H1 (cell line): ENCODE results near the gene TRIM7. TPM values are rescaled to one million over a fixed set of nuclear protein-coding genes. Genes with fewer than 3 reads are reported as not detected.

ENCODE experiments used
- MAX ChIP-seq: IDR thresholded peaks from 2 replicates; pipeline ENCODE4 v1.6.1; 2012; ENCODE audit warnings: inconsistent platforms
- SP2 ChIP-seq: IDR thresholded peaks from 2 replicates; pipeline ENCODE4 v1.6.1; 2012; ENCODE audit warnings: mild to moderate bottlenecking, low read length, inconsistent platforms
- TCF12 ChIP-seq: IDR thresholded peaks from 2 replicates; pipeline ENCODE4 v1.6.1; 2011; ENCODE audit warnings: low read depth, mild to moderate bottlenecking, low read length
- polyA plus RNA-seq, 7 experiments: library from polyadenylated mRNA; depleted of rRNA in 3 of 7; stranded (reverse) in 5 of 7; unstranded in 2 of 7; fragments of >200 nt in 5 of 7; fragments of 200-250 nt in 2 of 7; gene quantifications; 1 replicate in 5 of 7; 2 replicates in 1 of 7; 4 replicates in 1 of 7; pipeline versions ENCODE4 v1.2.1 to v1.2.3, GENCODE V29; 2011 to 2013; ENCODE audit warnings: missing spikeins in 2 of 7, mixed read lengths in 2 of 7
- total RNA-seq: library from RNA; stranded (reverse); fragmentation: NEBNext Ultra II Directional; extraction: Animal tissue kit (Norgen Biotek cat#: 25700); gene quantifications from 2 replicates; pipeline ENCODE4 v1.2.1, GENCODE V29; 2021

The TRIM7 gene
- total and polyA plus RNA-seq, 2 of the 8 experiments (the other 6 are each of a cell fraction or from before 2014, with no cell fraction given) = 0.36 to 0.47 TPM

- no peak for TF ChIP-seq SP2
- TF ChIP-seq TCF12 = no peak
- TF ChIP-seq MAX = no peak
- TF ChIP-seq, all 59 proteins: peak for 0
Measured at GRCh38 chr5:181186986-181187499, 18.0 kb downstream of the TRIM7 start (continued).
